Measurements from ENCODE around the gene TCHP.

- TF ChIP-seq CTCF (IDR thresholded peaks at IDR 0.05) (no peak), POLR2A (IDR thresholded peaks at IDR 0.05) (no peak)
Measured at GRCh38 chr12:109881752-109882151, 18.3 kb upstream of the TCHP start.
